Rectal smooth muscle tissue (tissue), 1 donor: ENCODE measurements around the gene LTB4R.

Source experiments
- H3K27ac ChIP-seq: one replicate; pipeline ENCODE4 v1.7.0; 2013; ENCODE audit warnings: low read depth, low read length, inconsistent platforms
- H3K27me3 ChIP-seq: one replicate; pipeline ENCODE4 v1.7.0; 2013; ENCODE audit warnings: low read length; ENCODE audit not compliant: control insufficient read depth, insufficient read depth
- H3K36me3 ChIP-seq: one replicate; pipeline ENCODE4 v1.7.0; 2013; ENCODE audit warnings: low read length; ENCODE audit not compliant: control insufficient read depth, insufficient read depth
- H3K4me1 ChIP-seq: one replicate; pipeline ENCODE4 v1.7.0; 2013; ENCODE audit warnings: low read length; ENCODE audit not compliant: control insufficient read depth, insufficient read depth
- H3K4me3 ChIP-seq: one replicate; pipeline ENCODE4 v1.7.0; 2013; ENCODE audit warnings: low read length
- H3K9ac ChIP-seq: one replicate; pipeline ENCODE4 v1.7.0; 2013; ENCODE audit warnings: low read length

Gene LTB4R

GRCh38 chr14:24271134-24271833 is 40.0 kb upstream of the LTB4R start, which contains the start of gene RABGGTA:
Gene RABGGTA, minus strand, starts transcription at chr14:24271597. Its CDS starts 482 bp downstream, at chr14:24271115.
- no peaks in the 10 kb centered on the region for H3K27me3 ChIP-seq
- H3K4me3 ChIP-seq = peak within 1 kb of the TSS; percentile 73
- no peaks in the 10 kb centered on the region for H3K36me3 ChIP-seq
- H3K27ac ChIP-seq = peak within 1 kb of the TSS; percentile 91
- no peaks in the 10 kb centered on the region for H3K4me1 ChIP-seq
- peak within 1 kb of the TSS; percentile 60 for H3K9ac ChIP-seq

GRCh38 chr14:24271834-24272263 is 39.5 kb upstream of the LTB4R start:
- H3K27ac ChIP-seq = peak overlapping the region; percentile 91
- peak overlapping the region; percentile 73 for H3K4me3 ChIP-seq
- H3K9ac ChIP-seq = no peak overlapping the region
- H3K4me1 ChIP-seq = no peaks in the 10 kb centered on the region
- no peaks in the 10 kb centered on the region for H3K36me3 ChIP-seq
- no peaks in the 10 kb centered on the region for H3K27me3 ChIP-seq

- Histone ChIP-seq H3K4me1 (no peaks in the 10 kb centered on the region), H3K36me3 (no peaks in the 10 kb centered on the region), H3K27me3 (no peaks in the 10 kb centered on the region), H3K9ac (no peak overlapping the region), H3K27ac (no peak overlapping the region), H3K4me3 (no peak overlapping the region)
These were observed 38.8 kb upstream of the LTB4R start for GRCh38 chr14:24272467-24272866.

GRCh38 chr14:24273422-24273998 is 37.8 kb upstream of the LTB4R start:
- H3K27ac ChIP-seq = no peak overlapping the region

GRCh38 chr14:24274101-24274543 is 37.2 kb upstream of the LTB4R start:
- H3K27ac ChIP-seq = no peak overlapping the region
- no peaks in the 10 kb centered on the region for H3K27me3 ChIP-seq
- no peaks in the 10 kb centered on the region for H3K4me1 ChIP-seq
- H3K36me3 ChIP-seq = no peaks in the 10 kb centered on the region
- H3K4me3 ChIP-seq = no peak overlapping the region
- H3K9ac ChIP-seq = no peak overlapping the region

More at GRCh38 chr14:24273422-24273998, 37.8 kb upstream of the LTB4R start:
- Histone ChIP-seq H3K4me1 (no peaks in the 10 kb centered on the region), H3K4me3 (no peak overlapping the region), H3K36me3 (no peaks in the 10 kb centered on the region), H3K9ac (no peak overlapping the region), H3K27me3 (no peaks in the 10 kb centered on the region)

GRCh38 chr14:24277071-24277470 is 34.2 kb upstream of the LTB4R start:
- no peaks in the 10 kb centered on the region for H3K4me1 ChIP-seq
- H3K4me3 ChIP-seq = no peak overlapping the region
- no peak overlapping the region for H3K9ac ChIP-seq
- H3K36me3 ChIP-seq = no peaks in the 10 kb centered on the region
- no peak overlapping the region for H3K27ac ChIP-seq
- H3K27me3 ChIP-seq = no peaks in the 10 kb centered on the region

- no peaks in the 10 kb centered on the region for H3K27me3 ChIP-seq
- H3K4me3 ChIP-seq = no peak overlapping the region
- no peak overlapping the region for H3K9ac ChIP-seq
- H3K4me1 ChIP-seq = no peaks in the 10 kb centered on the region
- no peaks in the 10 kb centered on the region for H3K36me3 ChIP-seq
- no peak overlapping the region for H3K27ac ChIP-seq
These were observed 33.5 kb upstream of the LTB4R start for GRCh38 chr14:24277606-24278321.

- Histone ChIP-seq H3K4me1 (no peaks in the 10 kb centered on the region), H3K27ac (no peak overlapping the region), H3K27me3 (no peaks in the 10 kb centered on the region), H3K9ac (no peak overlapping the region), H3K36me3 (no peaks in the 10 kb centered on the region), H3K4me3 (no peak overlapping the region)
These were observed 32.9 kb upstream of the LTB4R start for GRCh38 chr14:24278424-24278823.

GRCh38 chr14:24279301-24280186 is 31.8 kb upstream of the LTB4R start:
- Histone ChIP-seq H3K4me3 (no peak overlapping the region), H3K9ac (no peak overlapping the region), H3K27me3 (no peaks in the 10 kb centered on the region), H3K27ac (no peak overlapping the region), H3K36me3 (no peaks in the 10 kb centered on the region), H3K4me1 (no peaks in the 10 kb centered on the region)

GRCh38 chr14:24280797-24281460 is 30.4 kb upstream of the LTB4R start:
- H3K27ac ChIP-seq = no peak overlapping the region
- H3K9ac ChIP-seq = no peak overlapping the region
- H3K36me3 ChIP-seq = no peaks in the 10 kb centered on the region
- H3K4me1 ChIP-seq = no peaks in the 10 kb centered on the region
- no peaks in the 10 kb centered on the region for H3K27me3 ChIP-seq
- H3K4me3 ChIP-seq = no peak overlapping the region

- Histone ChIP-seq H3K36me3 (no peaks in the 10 kb centered on the region), H3K27me3 (no peaks in the 10 kb centered on the region), H3K4me1 (no peaks in the 10 kb centered on the region), H3K9ac (no peak overlapping the region), H3K4me3 (no peak overlapping the region), H3K27ac (no peak overlapping the region)
These were observed 29.7 kb upstream of the LTB4R start for GRCh38 chr14:24281636-24282035.
